IMR-90 (cell line): Measurements from ENCODE around the gene HSPB7. TPM values are rescaled to one million over a fixed set of nuclear protein-coding genes. Genes with fewer than 3 reads are reported as not detected.

Experiments used
- ATAC-seq: fragments of 200-7000 bp; cut with Tn5 transposase; 2 replicates; pipeline ENCODE4 v1.9.1; 2020; ENCODE audit warnings: low read depth, mild to moderate bottlenecking, moderate library complexity
- BruUV-seq: library from RNA; stranded (reverse); fragments of 400-500 nt; replicated peaks from 2 replicates; lab custom pipeline; 2021; lab: Mats Ljungman, UMichigan
- CTCF ChIA-PET: fragments of 300-600 bp; formaldehyde crosslinking; extraction: SDS; loops from one replicate; lab custom pipeline; 2021; ENCODE audit warnings: antibody characterized with exemption; lab: Yijun Ruan, JAX
- POLR2A ChIA-PET: fragments of 300-600 bp; sonication (Branson Sonifier 250); formaldehyde crosslinking; loops from one replicate; lab custom pipeline; 2022; ENCODE audit warnings: antibody characterized with exemption; ENCODE audit not compliant: unreplicated experiment; lab: Charles Lee
- DNase-seq: peaks from one replicate; pipeline ENCODE4 v3.0.0; 2013
- H2AFZ ChIP-seq: replicated peaks from 2 replicates; pipeline ENCODE3; 2013; ENCODE audit warnings: low read length, mild to moderate bottlenecking; ENCODE audit not compliant: poor library complexity
- H2AK5ac ChIP-seq: 2 replicates; pipeline ENCODE4 v1.6.1; 2013; ENCODE audit warnings: low read depth, low read length, inconsistent platforms
- H2AK9ac ChIP-seq: replicated peaks from 2 replicates; pipeline ENCODE3; 2013; ENCODE audit warnings: mild to moderate bottlenecking, low read depth, low read length, moderate library complexity; ENCODE audit not compliant: poor library complexity
- H2BK120ac ChIP-seq: 2 replicates; pipeline ENCODE4 v1.6.1; 2013; ENCODE audit warnings: low read depth, low read length, inconsistent platforms
- H2BK15ac ChIP-seq: 3 replicates; pipeline ENCODE4 v1.6.1; 2013; ENCODE audit warnings: low read depth, low read length, inconsistent platforms
- H2BK20ac ChIP-seq: 2 replicates; pipeline ENCODE4 v1.6.1; 2013; ENCODE audit warnings: low read depth, mild to moderate bottlenecking, inconsistent platforms, low read length, moderate library complexity
- H2BK5ac ChIP-seq: 2 replicates; pipeline ENCODE4 v1.6.1; 2013; ENCODE audit warnings: mild to moderate bottlenecking, low read depth, low read length, inconsistent platforms; ENCODE audit not compliant: poor library complexity, severe bottlenecking
- H3K14ac ChIP-seq: replicated peaks from 2 replicates; pipeline ENCODE4 v1.6.1; 2013; ENCODE audit warnings: low read depth, low read length, inconsistent platforms
- H3K18ac ChIP-seq: 2 replicates; pipeline ENCODE4 v1.6.1; 2013; ENCODE audit warnings: low read depth, low read length, control low read depth
- H3K23ac ChIP-seq: 2 replicates; pipeline ENCODE4 v1.6.1; 2013; ENCODE audit warnings: low read depth, low read length, inconsistent platforms
- H3K27ac ChIP-seq: 2 replicates; pipeline ENCODE4 v1.5.1; 2013; ENCODE audit warnings: mild to moderate bottlenecking, control low read depth, low read length; ENCODE audit not compliant: insufficient read depth
- H3K27me3 ChIP-seq: 2 replicates; pipeline ENCODE4 v1.6.1; 2013; ENCODE audit warnings: low read length; ENCODE audit not compliant: control insufficient read depth, insufficient read depth
- H3K36me3 ChIP-seq: 2 replicates; pipeline ENCODE4 v1.6.1; 2013; ENCODE audit warnings: low read length, mixed read lengths; ENCODE audit not compliant: control insufficient read depth, insufficient read depth
- H3K4ac ChIP-seq: 2 replicates; pipeline ENCODE4 v1.6.1; 2013; ENCODE audit warnings: low read depth, low read length, inconsistent platforms
- H3K4me1 ChIP-seq: 2 replicates; pipeline ENCODE4 v1.6.1; 2013; ENCODE audit warnings: low read length, mixed read lengths; ENCODE audit not compliant: control insufficient read depth, insufficient read depth
- H3K4me2 ChIP-seq: 2 replicates; pipeline ENCODE4 v1.6.1; 2013; ENCODE audit warnings: low read depth, mild to moderate bottlenecking, control low read depth, low read length, moderate library complexity
- H3K4me3 ChIP-seq: 2 replicates; pipeline ENCODE4 v1.5.1; 2013; ENCODE audit warnings: low read depth, mild to moderate bottlenecking, control low read depth, low read length, moderate library complexity; ENCODE audit not compliant: insufficient read depth
- H3K56ac ChIP-seq: 2 replicates; pipeline ENCODE4 v1.6.1; 2013; ENCODE audit warnings: low read length, inconsistent platforms; ENCODE audit not compliant: insufficient read depth; ENCODE audit errors: extremely low read depth
- H3K79me1 ChIP-seq, 2 experiments: 2 replicates each; pipeline ENCODE4 v1.6.1; 2013; ENCODE audit warnings: low read length in 2 of 2, inconsistent platforms in 1 of 2, low read depth in 1 of 2
- H3K9ac ChIP-seq: 2 replicates; pipeline ENCODE4 v1.6.1; 2013; ENCODE audit warnings: low read depth, low read length, control low read depth
- H3K9me1 ChIP-seq: 2 replicates; pipeline ENCODE4 v1.6.1; 2013; ENCODE audit warnings: low read length, inconsistent platforms; ENCODE audit not compliant: insufficient read depth
- H3K9me3 ChIP-seq: 2 replicates; pipeline ENCODE4 v1.6.1; 2013; ENCODE audit warnings: low read length; ENCODE audit not compliant: control insufficient read depth, insufficient read depth
- H4K20me1 ChIP-seq: 2 replicates; pipeline ENCODE4 v1.6.1; 2013; ENCODE audit warnings: low read length, inconsistent platforms; ENCODE audit not compliant: insufficient read depth
- H4K5ac ChIP-seq: 2 replicates; pipeline ENCODE4 v1.6.1; 2013; ENCODE audit warnings: mild to moderate bottlenecking, low read depth, low read length, control low read depth
- H4K8ac ChIP-seq, 2 experiments: 2 replicates each; pipeline ENCODE4 v1.6.1; 2013; ENCODE audit warnings: low read depth in 2 of 2, low read length in 2 of 2, control low read depth in 1 of 2, inconsistent platforms in 1 of 2
- H4K91ac ChIP-seq: 2 replicates; pipeline ENCODE4 v1.6.1; 2013; ENCODE audit warnings: low read depth, low read length, inconsistent platforms; ENCODE audit not compliant: insufficient read depth
- BHLHE40 ChIP-seq: fragments of 150-350 bp; IDR thresholded peaks from 2 replicates; pipeline ENCODE4 v1.6.1; 2016; ENCODE audit warnings: mild to moderate bottlenecking, low read depth, low read length
- CEBPB ChIP-seq: IDR thresholded peaks from 2 replicates; pipeline ENCODE4 v1.6.1; 2012; ENCODE audit warnings: low read depth, low read length, improper control_type of control experiment
- FOS ChIP-seq: fragments of 150-350 bp; IDR thresholded peaks from 2 replicates; pipeline ENCODE4 v1.6.1; 2016; ENCODE audit warnings: low read depth, low read length
- MAFK ChIP-seq: IDR thresholded peaks from 2 replicates; pipeline ENCODE4 v1.6.1; 2012; ENCODE audit warnings: low read depth, low read length, improper control_type of control experiment
- MAZ ChIP-seq: IDR thresholded peaks from 2 replicates; pipeline ENCODE4 v1.6.1; 2012; ENCODE audit warnings: low read depth, mild to moderate bottlenecking, low read length, improper control_type of control experiment, moderate library complexity, borderline replicate concordance
- MXI1 ChIP-seq: IDR thresholded peaks from 2 replicates; pipeline ENCODE4 v1.6.1; 2012; ENCODE audit warnings: low read depth, mild to moderate bottlenecking, low read length, moderate library complexity, borderline replicate concordance
- NFE2L2 ChIP-seq: fragments of 150-350 bp; IDR thresholded peaks from 2 replicates; pipeline ENCODE4 v1.6.1; 2016; ENCODE audit warnings: low read depth, mild to moderate bottlenecking, low read length
- POLR2A ChIP-seq: IDR thresholded peaks from 2 replicates; pipeline ENCODE4 v1.6.1; 2012; ENCODE audit warnings: mild to moderate bottlenecking, low read depth, low read length
- RAD21 ChIP-seq: IDR thresholded peaks from 2 replicates; pipeline ENCODE4 v1.6.1; 2012; ENCODE audit warnings: low read length, improper control_type of control experiment
- RCOR1 ChIP-seq: IDR thresholded peaks from 2 replicates; pipeline ENCODE4 v1.6.1; 2012; ENCODE audit warnings: mild to moderate bottlenecking, low read length, improper control_type of control experiment; ENCODE audit not compliant: insufficient replicate concordance
- SMC3 ChIP-seq: fragments of 150-350 bp; IDR thresholded peaks from 2 replicates; pipeline ENCODE4 v1.6.1; 2016; ENCODE audit warnings: low read depth, mild to moderate bottlenecking, antibody characterized with exemption, low read length, moderate library complexity
- WGBS, 2 experiments: methylation state at CpG; one replicate each; pipeline versions ENCODE4 v1.1.5 to v1.1.7; 2013; ENCODE audit warnings: missing lambda C conversion rate in 2 of 2; ENCODE audit not compliant: insufficient read length in 1 of 2; ENCODE audit errors: extremely low coverage in 2 of 2; 5-methylcytosine and 5-hydroxymethylcytosine counted together
- dilution Hi-C: fragments of 300-500 bp; cut with HindIII; formaldehyde crosslinking; loops from one replicate; pipeline ENCODE4 v1.14.3; 2018; ENCODE audit warnings: low sequenced_read_pairs; ENCODE audit not compliant: unreplicated experiment
- in situ Hi-C: fragments of 300-500 bp; cut with MboI; formaldehyde crosslinking; loops from 3 replicates; pipeline ENCODE4 v1.14.3; 2019; ENCODE audit warnings: low sequenced_read_pairs, inconsistent platforms, mixed read lengths
- intact Hi-C: fragments of 100-400 bp; cut with micrococcal nuclease; formaldehyde crosslinking; loops from 2 replicates; pipeline ENCODE4 v1.10.0; 2022
- polyA plus RNA-seq, 3 experiments: library from polyadenylated mRNA; depleted of rRNA; stranded (reverse); fragments of >200 nt; gene quantifications; 2 replicates each; pipeline ENCODE4 v1.2.3, GENCODE V29; 2012; ENCODE audit warnings: low replicate concordance in 1 of 3
- total RNA-seq: library from RNA; depleted of rRNA; stranded (reverse); fragments of >200 nt; gene quantifications from 2 replicates; pipeline ENCODE4 v1.2.3, GENCODE V29; 2012
- TF ChIP-seq, protein P1 (sequence below): conservative IDR thresholded peaks from 2 replicates; pipeline ENCODE4 v1.5.1; 2012; ENCODE audit warnings: mild to moderate bottlenecking, low read depth, low read length, improper control_type of control experiment

The HSPB7 gene
- total and polyA plus RNA-seq, 2 of the 4 experiments (the other 2 are of a cell fraction), result 0.54 to 3.0 TPM

DNA sequence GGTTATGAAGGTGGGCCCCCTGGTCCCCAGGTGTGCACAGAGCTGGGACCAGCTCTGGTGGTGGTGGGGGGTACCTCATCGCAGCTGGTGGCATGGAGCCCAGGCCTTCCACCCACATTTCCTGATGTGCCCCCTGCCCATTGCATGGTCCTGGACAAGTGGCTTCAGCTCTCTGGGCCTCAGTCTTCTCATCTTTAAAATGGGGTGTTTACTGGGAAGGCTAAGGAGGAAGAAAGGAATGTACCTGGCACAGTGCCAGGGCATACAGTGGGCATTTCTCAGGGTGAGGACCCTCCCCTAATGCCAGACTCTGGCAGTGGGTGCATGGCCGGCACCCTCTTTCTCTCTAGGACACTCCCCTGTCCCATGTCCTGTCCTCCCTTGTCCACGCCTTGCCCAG, 33.2 kb upstream of the HSPB7 start:
- no TSS peak for BruUV-seq
- intact Hi-C loops (no loop called here), dilution Hi-C loops (no loop called here), in situ Hi-C loops (no loop called here)
- no peak overlapping the region for H2BK15ac ChIP-seq
- H4K5ac ChIP-seq, result no peak overlapping the region
- H3K4me1 ChIP-seq, result no peaks in the 10 kb centered on the region
- H3K9ac ChIP-seq, result no peak overlapping the region
- no peak overlapping the region for H2BK5ac ChIP-seq
- H3K4ac ChIP-seq, result no peak overlapping the region
- ChIA-PET CTCF (no interaction called here), POLR2A (no interaction called here)
- no peak overlapping the region for H2BK120ac ChIP-seq
- H2AFZ ChIP-seq, result no peak overlapping the region
- no peak overlapping the region for H3K23ac ChIP-seq
- no peak overlapping the region for H3K4me2 ChIP-seq
- no peaks in the 10 kb centered on the region for H3K9me1 ChIP-seq
- H3K27me3 ChIP-seq, result peaks cover 22% of the 10 kb centered on the region; the same call in 1 of the 2 replicates
- H3K4me3 ChIP-seq, result no peak overlapping the region
- no peak overlapping the region for H4K8ac ChIP-seq
- H2AK5ac ChIP-seq, result no peak overlapping the region
- TF ChIP-seq, protein P1, sequence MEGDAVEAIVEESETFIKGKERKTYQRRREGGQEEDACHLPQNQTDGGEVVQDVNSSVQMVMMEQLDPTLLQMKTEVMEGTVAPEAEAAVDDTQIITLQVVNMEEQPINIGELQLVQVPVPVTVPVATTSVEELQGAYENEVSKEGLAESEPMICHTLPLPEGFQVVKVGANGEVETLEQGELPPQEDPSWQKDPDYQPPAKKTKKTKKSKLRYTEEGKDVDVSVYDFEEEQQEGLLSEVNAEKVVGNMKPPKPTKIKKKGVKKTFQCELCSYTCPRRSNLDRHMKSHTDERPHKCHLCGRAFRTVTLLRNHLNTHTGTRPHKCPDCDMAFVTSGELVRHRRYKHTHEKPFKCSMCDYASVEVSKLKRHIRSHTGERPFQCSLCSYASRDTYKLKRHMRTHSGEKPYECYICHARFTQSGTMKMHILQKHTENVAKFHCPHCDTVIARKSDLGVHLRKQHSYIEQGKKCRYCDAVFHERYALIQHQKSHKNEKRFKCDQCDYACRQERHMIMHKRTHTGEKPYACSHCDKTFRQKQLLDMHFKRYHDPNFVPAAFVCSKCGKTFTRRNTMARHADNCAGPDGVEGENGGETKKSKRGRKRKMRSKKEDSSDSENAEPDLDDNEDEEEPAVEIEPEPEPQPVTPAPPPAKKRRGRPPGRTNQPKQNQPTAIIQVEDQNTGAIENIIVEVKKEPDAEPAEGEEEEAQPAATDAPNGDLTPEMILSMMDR, result no peak
- TF ChIP-seq CEBPB, result no peak
- TF ChIP-seq SMC3, result no peak
- TF ChIP-seq POLR2A, result no peak
- no peak for TF ChIP-seq RAD21
- no peak for TF ChIP-seq NFE2L2
- TF ChIP-seq RCOR1, result no peak
- TF ChIP-seq MXI1, result no peak
- no peak for TF ChIP-seq MAZ
- TF ChIP-seq MAFK, result no peak
- no peak for TF ChIP-seq BHLHE40
- no peak for TF ChIP-seq FOS
- no peak for DNase-seq
- no peaks in the 10 kb centered on the region for H4K20me1 ChIP-seq
- H3K14ac ChIP-seq, result no peak overlapping the region
- H2BK20ac ChIP-seq, result no peak overlapping the region
- H2AK9ac ChIP-seq, result peak overlapping the region; percentile 37
- no peaks in the 10 kb centered on the region for H3K36me3 ChIP-seq
- H3K56ac ChIP-seq, result no peak overlapping the region
- H4K91ac ChIP-seq, result no peak overlapping the region
- H3K9me3 ChIP-seq, result no peaks in the 10 kb centered on the region
- 86% methylated on average over 1 of the region's 3 CpGs; no CpG with 5 or more reads in 1 of the 2 experiments for WGBS, 2 experiments
- ATAC-seq, result no peak
- no peak overlapping the region for H3K18ac ChIP-seq
- H3K27ac ChIP-seq, result no peak overlapping the region
- no peaks in the 10 kb centered on the region for H3K79me1 ChIP-seq
